A549 (cell line): ENCODE results near the gene SAP25. TPM values are rescaled to one million over a fixed set of nuclear protein-coding genes. Genes with fewer than 3 reads are reported as not detected.

Source experiments
- ATAC-seq, 2 experiments: fragments of 200-7000 bp in 1 of 2; fragments of >200 bp in 1 of 2; cut with Nextera tagmentation in 1 of 2; cut with Tn5 transposase in 1 of 2; 3 replicates each; pipeline versions ENCODE4 v1.8.0 to v1.9.1; 2018 to 2020; ENCODE audit warnings: mild to moderate bottlenecking in 1 of 2, moderate library complexity in 1 of 2
- CTCF ChIA-PET: fragments of 300-600 bp; sonication (Branson Sonifier 250); formaldehyde crosslinking; extraction: SDS; loops from one replicate; lab custom pipeline; 2021; ENCODE audit warnings: antibody characterized with exemption, inconsistent platforms; lab: Yijun Ruan, JAX
- POLR2A ChIA-PET: fragments of 350-600 bp; formaldehyde crosslinking; extraction: SDS; loops from one replicate; lab custom pipeline; 2021; ENCODE audit warnings: antibody characterized with exemption, inconsistent platforms; lab: Yijun Ruan, JAX
- DNase-seq, 2 experiments: peaks; one replicate each; pipeline versions ENCODE4 v3.0.0 to v3.0.0-alpha.2; 2011 to 2016; ENCODE audit warnings: low read depth in 1 of 2, low spot score in 1 of 2
- FAIRE-seq: peaks from 2 replicates; lab custom pipeline; 2011; peaks lifted over from hg19 to GRCh38; lab: Jason Lieb, UNC
- H3K27ac ChIP-seq, 2 experiments: fragments of >200 bp; sonication (Bioruptor Twin); formaldehyde crosslinking; 3 replicates each; pipeline ENCODE4 v1.5.1; 2016 to 2017
- H3K4me1 ChIP-seq: fragments of >200 bp; sonication (Bioruptor Twin); formaldehyde crosslinking; 3 replicates; pipeline ENCODE4 v1.6.1; 2016
- H3K4me2 ChIP-seq: fragments of >200 bp; sonication (Bioruptor Twin); formaldehyde crosslinking; 3 replicates; pipeline ENCODE4 v1.6.1; 2016
- H3K4me3 ChIP-seq: fragments of >200 bp; sonication (Bioruptor Twin); formaldehyde crosslinking; 3 replicates; pipeline ENCODE4 v1.5.1; 2016
- H3K9me3 ChIP-seq: fragments of >200 bp; sonication (Bioruptor Twin); formaldehyde crosslinking; 3 replicates; pipeline ENCODE4 v1.6.1; 2016
- ATOH8 ChIP-seq: fragments of 250-450 bp; sonication (Bioruptor Pico); IDR thresholded peaks from 2 replicates; pipeline ENCODE4 v1.5.0; 2020; ENCODE audit warnings: low read depth, mild to moderate bottlenecking, moderate library complexity
- CBX8 ChIP-seq: fragments of 200-600 bp; sonication (generic); IDR thresholded peaks from 2 replicates; pipeline ENCODE4 v1.6.1; 2016
- EP300 ChIP-seq, 2 experiments: fragments of >200 bp; sonication (Bioruptor Twin); formaldehyde crosslinking; IDR thresholded peaks; 2 replicates in 1 of 2; 3 replicates in 1 of 2; pipeline ENCODE4 v1.6.1; 2016 to 2017
- ESRRA ChIP-seq: fragments of 150-350 bp; IDR thresholded peaks from 2 replicates; pipeline ENCODE4 v1.6.1; 2014; ENCODE audit warnings: mild to moderate bottlenecking, low read length, borderline replicate concordance
- HDAC2 ChIP-seq: fragments of 200-600 bp; sonication (generic); IDR thresholded peaks from 2 replicates; pipeline ENCODE4 v1.6.1; 2016
- HES2 ChIP-seq: fragments of >200 bp; sonication (Bioruptor Twin); formaldehyde crosslinking; IDR thresholded peaks from 2 replicates; pipeline ENCODE4 v1.6.1; 2016
- HOXB13 ChIP-seq: fragments of 250-450 bp; sonication (Bioruptor Pico); IDR thresholded peaks from 2 replicates; pipeline ENCODE4 v1.5.0; 2020; ENCODE audit warnings: low read depth, mild to moderate bottlenecking, moderate library complexity
- JUN ChIP-seq, 2 experiments: fragments of >200 bp; sonication (Bioruptor Twin); formaldehyde crosslinking; IDR thresholded peaks; 2 replicates in 1 of 2; 3 replicates in 1 of 2; pipeline ENCODE4 v1.6.1; 2016 to 2017
- JUNB ChIP-seq: fragments of >200 bp; sonication (Bioruptor Twin); formaldehyde crosslinking; IDR thresholded peaks from 2 replicates; pipeline ENCODE4 v1.6.1; 2016
- KDM1A ChIP-seq: fragments of 200-600 bp; sonication (generic); IDR thresholded peaks from 2 replicates; pipeline ENCODE4 v1.6.1; 2016; ENCODE audit warnings: low read depth, mild to moderate bottlenecking
- MAFK ChIP-seq: fragments of 450-650 bp; IDR thresholded peaks from 2 replicates; pipeline ENCODE4 v1.6.1; 2014; ENCODE audit not compliant: partially characterized antibody
- MAZ ChIP-seq: fragments of 150-350 bp; IDR thresholded peaks from 2 replicates; pipeline ENCODE4 v1.6.1; 2014; ENCODE audit warnings: antibody characterized with exemption, low read depth, low read length, borderline replicate concordance
- MYC ChIP-seq: IDR thresholded peaks from 2 replicates; pipeline ENCODE4 v1.6.1; 2012; ENCODE audit warnings: mild to moderate bottlenecking, inconsistent platforms, low read length, improper control_type of control experiment, borderline replicate concordance
- NPAS2 ChIP-seq: fragments of 250-450 bp; sonication (Bioruptor Pico); IDR thresholded peaks from 2 replicates; pipeline ENCODE4 v1.8.0; 2022; ENCODE audit warnings: mild to moderate bottlenecking, moderate library complexity, borderline replicate concordance
- NR3C1 ChIP-seq: fragments of >200 bp; sonication (Bioruptor Twin); formaldehyde crosslinking; IDR thresholded peaks from 3 replicates; pipeline ENCODE4 v1.6.1; 2017
- PBX3 ChIP-seq: IDR thresholded peaks from 2 replicates; pipeline ENCODE4 v1.6.1; 2012
- PHF8 ChIP-seq: fragments of 200-600 bp; sonication (generic); IDR thresholded peaks from 2 replicates; pipeline ENCODE4 v1.6.1; 2016; ENCODE audit warnings: low read depth, mild to moderate bottlenecking, antibody characterized with exemption, moderate library complexity, borderline replicate concordance
- POLR2A ChIP-seq: IDR thresholded peaks from 2 replicates; pipeline ENCODE4 v1.6.1; 2012; ENCODE audit warnings: mild to moderate bottlenecking, low read length
- POLR2AphosphoS2 ChIP-seq: conservative IDR thresholded peaks from 2 replicates; pipeline ENCODE4 v1.6.1; 2012; ENCODE audit warnings: low read length, improper control_type of control experiment, inconsistent platforms
- RFX5 ChIP-seq: fragments of 450-650 bp; IDR thresholded peaks from 2 replicates; pipeline ENCODE4 v1.7.1; 2014; ENCODE audit warnings: antibody characterized with exemption, mild to moderate bottlenecking, moderate library complexity
- RNF2 ChIP-seq: fragments of 200-600 bp; sonication (generic); IDR thresholded peaks from 2 replicates; pipeline ENCODE4 v1.6.1; 2016; ENCODE audit warnings: low read depth, mild to moderate bottlenecking, antibody characterized with exemption, moderate library complexity, borderline replicate concordance
- TP53 ChIP-seq: fragments of 250-450 bp; sonication (Bioruptor Pico); IDR thresholded peaks from 2 replicates; pipeline ENCODE4 v1.5.0; 2021; ENCODE audit warnings: mild to moderate bottlenecking, moderate library complexity
- ZC3H11A ChIP-seq: fragments of 450-650 bp; IDR thresholded peaks from 2 replicates; pipeline ENCODE4 v1.6.1; 2014; ENCODE audit warnings: antibody characterized with exemption, mild to moderate bottlenecking
- ZNF302 ChIP-seq: fragments of 250-450 bp; sonication (Bioruptor Pico); IDR thresholded peaks from 2 replicates; pipeline ENCODE4 v1.9.0; 2021; ENCODE audit warnings: inconsistent platforms, mild to moderate bottlenecking, moderate library complexity
- ZSCAN20 ChIP-seq: fragments of 250-450 bp; sonication (Bioruptor Pico); IDR thresholded peaks from 2 replicates; pipeline ENCODE4 v1.8.0; 2022; ENCODE audit warnings: mild to moderate bottlenecking, moderate library complexity
- WGBS: methylation state at CpG from one replicate; pipeline ENCODE4 v1.1.6; 2017; ENCODE audit errors: missing lambda C conversion rate; 5-methylcytosine and 5-hydroxymethylcytosine counted together
- polyA plus RNA-seq, 4 experiments: library from polyadenylated mRNA; depleted of rRNA in 3 of 4; stranded (reverse); fragments of >200 nt; fragmentation: RNase III in 1 of 4; extraction: RNeasy Plus Mini Kit Qiagen cat#74134 plus additional on column Dnase treatment in 1 of 4; gene quantifications; 2 replicates in 3 of 4; 3 replicates in 1 of 4; pipeline ENCODE4 v1.2.3, GENCODE V29; 2011 to 2017
- TF ChIP-seq, protein P1 (sequence below): IDR thresholded peaks from 2 replicates; pipeline ENCODE4 v1.6.1; 2012; ENCODE audit warnings: low read depth, borderline replicate concordance
- TF ChIP-seq, protein P2 (sequence below): fragments of 250-450 bp; sonication (Bioruptor Pico); IDR thresholded peaks from 2 replicates; pipeline ENCODE4 v1.5.0; 2021; ENCODE audit warnings: mild to moderate bottlenecking, moderate library complexity, borderline replicate concordance

Gene SAP25
- polyA plus RNA-seq, 2 of the 4 experiments (the other 2 are of a cell fraction) = 0.37 TPM; not detected in 1

GRCh38 chr7:100583132-100584053, 9.7 kb upstream of the SAP25 start:
- ChIA-PET POLR2A (no interaction called here), CTCF (interaction anchor here (0.9 to 10.1 kb wide), 6 partner anchors 10 to 122 kb away, joined by 3 to 135 read pairs (median 4); no protein-coding TSS in a partner anchor)
- Histone ChIP-seq H3K4me3 (no peak overlapping the region), H3K4me2 (no peak overlapping the region), H3K4me1 (peaks cover 15% of the 10 kb centered on the region), H3K9me3 (no peaks in the 10 kb centered on the region), H3K27ac (0 out of 6 replicates have a peak overlapping the region, but pooled peaks of 1 of the 2 experiments have one; percentile 95)
- 83% methylated on average over 23 of the region's 23 CpGs for WGBS
- ATAC-seq (no peak), DNase-seq (no peak), FAIRE-seq (no peak)
- no peak for TF ChIP-seq HOXB13 (CRISPR knock-in tag)
- no peak for TF ChIP-seq POLR2A

GRCh38 chr7:100582650-100583049, 8.9 kb upstream of the SAP25 start:
- POLR2A ChIA-PET = no interaction called here
- no peak overlapping the region for H3K4me3 ChIP-seq
- CTCF ChIA-PET = interaction anchor here (1.0 to 10.1 kb wide), 5 partner anchors 10 to 122 kb away, joined by 3 to 135 read pairs (median 4); no protein-coding TSS in a partner anchor
- H3K4me2 ChIP-seq = no peak overlapping the region
- FAIRE-seq (no peak), ATAC-seq (no peak), DNase-seq (no peak)
- no peaks in the 10 kb centered on the region for H3K9me3 ChIP-seq
- no peak overlapping the region for H3K27ac ChIP-seq
- TF ChIP-seq ZC3H11A (no peak), POLR2AphosphoS2 (no peak), NPAS2 (no peak), MYC (no peak), ESRRA (no peak), MAZ (no peak), EP300 (IDR thresholded peaks at IDR 0.05) (no peak), TP53 (CRISPR knock-in tag) (no peak), KDM1A (no peak), ZNF302 (CRISPR knock-in tag) (no peak), PHF8 (no peak), CBX8 (no peak), POLR2A (no peak), RNF2 (no peak), PBX3 (no peak), ZSCAN20 (no peak), RFX5 (no peak), HES2 (no peak)
- TF ChIP-seq, protein P1, sequence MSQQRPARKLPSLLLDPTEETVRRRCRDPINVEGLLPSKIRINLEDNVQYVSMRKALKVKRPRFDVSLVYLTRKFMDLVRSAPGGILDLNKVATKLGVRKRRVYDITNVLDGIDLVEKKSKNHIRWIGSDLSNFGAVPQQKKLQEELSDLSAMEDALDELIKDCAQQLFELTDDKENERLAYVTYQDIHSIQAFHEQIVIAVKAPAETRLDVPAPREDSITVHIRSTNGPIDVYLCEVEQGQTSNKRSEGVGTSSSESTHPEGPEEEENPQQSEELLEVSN = no peak
- peaks cover 15% of the 10 kb centered on the region for H3K4me1 ChIP-seq
- WGBS = 93% methylated on average over 11 of the region's 11 CpGs

- FAIRE-seq = no peak
- H3K9me3 ChIP-seq = no peaks in the 10 kb centered on the region
- H3K27ac ChIP-seq = no peak overlapping the region
- 93% methylated on average over 18 of the region's 20 CpGs for WGBS
- POLR2A ChIA-PET = interaction anchor here (1.0 kb wide), 1 partner anchor 17 kb away, joined by 3 read pairs; no protein-coding TSS in a partner anchor
- H3K4me1 ChIP-seq = peaks cover 15% of the 10 kb centered on the region
- no peak overlapping the region for H3K4me2 ChIP-seq
- CTCF ChIA-PET = interaction anchor here (1.0 to 10.1 kb wide), 6 partner anchors 9 to 113 kb away, joined by 3 to 135 read pairs (median 4); no protein-coding TSS in a partner anchor
- no peak overlapping the region for H3K4me3 ChIP-seq
- DNase-seq = no peak
- ATAC-seq = no peak
- no peak for TF ChIP-seq RNF2
- TF ChIP-seq ATOH8 (CRISPR knock-in tag) = no peak
- TF ChIP-seq, protein P2, sequence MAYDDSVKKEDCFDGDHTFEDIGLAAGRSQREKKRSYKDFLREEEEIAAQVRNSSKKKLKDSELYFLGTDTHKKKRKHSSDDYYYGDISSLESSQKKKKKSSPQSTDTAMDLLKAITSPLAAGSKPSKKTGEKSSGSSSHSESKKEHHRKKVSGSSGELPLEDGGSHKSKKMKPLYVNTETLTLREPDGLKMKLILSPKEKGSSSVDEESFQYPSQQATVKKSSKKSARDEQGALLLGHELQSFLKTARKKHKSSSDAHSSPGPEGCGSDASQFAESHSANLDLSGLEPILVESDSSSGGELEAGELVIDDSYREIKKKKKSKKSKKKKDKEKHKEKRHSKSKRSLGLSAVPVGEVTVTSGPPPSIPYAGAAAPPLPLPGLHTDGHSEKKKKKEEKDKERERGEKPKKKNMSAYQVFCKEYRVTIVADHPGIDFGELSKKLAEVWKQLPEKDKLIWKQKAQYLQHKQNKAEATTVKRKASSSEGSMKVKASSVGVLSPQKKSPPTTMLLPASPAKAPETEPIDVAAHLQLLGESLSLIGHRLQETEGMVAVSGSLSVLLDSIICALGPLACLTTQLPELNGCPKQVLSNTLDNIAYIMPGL (CRISPR knock-in tag) = no peak
- TF ChIP-seq NR3C1 = no peak
- TF ChIP-seq MAFK = no peak
- TF ChIP-seq KDM1A = no peak
- TF ChIP-seq JUN (IDR thresholded peaks at IDR 0.05) = no peak
- TF ChIP-seq JUNB = no peak
- TF ChIP-seq HDAC2 = no peak
Observed at GRCh38 chr7:100582041-100582579, 8.4 kb upstream of the SAP25 start.
